OCI-M2 (cell line): ENCODE measurements around the gene PNPLA7.

Experiments used
- DNase-seq: peaks from one replicate; lab custom pipeline; 2025; ENCODE audit not compliant: unreplicated experiment; lab: John Stamatoyannopoulos, UW

The PNPLA7 gene

DNA sequence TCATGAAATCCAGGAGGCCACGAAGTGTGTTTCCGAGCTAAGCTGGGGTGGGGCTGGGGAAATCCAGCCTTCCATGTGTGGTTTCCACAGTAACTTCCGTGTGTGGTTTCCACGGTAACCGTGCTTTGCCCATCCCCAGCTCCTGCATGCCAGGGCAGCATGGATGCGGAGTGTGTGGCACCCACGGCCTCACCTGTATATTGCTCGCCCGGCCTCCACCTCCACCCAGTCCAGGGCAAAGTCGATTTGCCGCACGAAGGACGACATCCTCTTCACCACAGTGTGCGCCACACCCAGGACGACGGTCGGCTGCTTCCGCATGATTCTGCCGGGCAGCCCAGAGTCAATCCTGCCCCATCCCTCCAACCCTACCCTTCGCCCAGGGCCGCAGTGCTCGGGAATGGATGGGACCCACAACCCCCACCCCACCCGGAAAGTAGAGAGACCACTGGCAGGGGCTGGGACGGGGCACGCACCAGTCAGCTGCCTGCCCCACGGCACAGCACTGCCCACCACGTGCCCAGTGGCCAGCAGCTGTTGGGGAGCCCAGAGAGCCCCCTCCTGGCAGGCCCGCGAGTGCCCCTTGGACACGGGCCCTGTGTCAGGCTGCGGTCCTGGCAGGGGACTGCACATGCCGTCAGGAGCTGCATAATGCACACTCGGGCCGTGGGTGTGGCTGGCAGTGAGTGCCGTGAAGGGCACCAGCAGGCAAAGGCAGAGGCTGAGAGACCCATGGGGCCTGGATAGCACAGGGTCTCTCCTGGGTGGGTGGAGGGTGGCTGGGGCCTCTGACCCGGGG is 52.1 kb downstream of the PNPLA7 start:
- DNase-seq: no peak

DNA sequence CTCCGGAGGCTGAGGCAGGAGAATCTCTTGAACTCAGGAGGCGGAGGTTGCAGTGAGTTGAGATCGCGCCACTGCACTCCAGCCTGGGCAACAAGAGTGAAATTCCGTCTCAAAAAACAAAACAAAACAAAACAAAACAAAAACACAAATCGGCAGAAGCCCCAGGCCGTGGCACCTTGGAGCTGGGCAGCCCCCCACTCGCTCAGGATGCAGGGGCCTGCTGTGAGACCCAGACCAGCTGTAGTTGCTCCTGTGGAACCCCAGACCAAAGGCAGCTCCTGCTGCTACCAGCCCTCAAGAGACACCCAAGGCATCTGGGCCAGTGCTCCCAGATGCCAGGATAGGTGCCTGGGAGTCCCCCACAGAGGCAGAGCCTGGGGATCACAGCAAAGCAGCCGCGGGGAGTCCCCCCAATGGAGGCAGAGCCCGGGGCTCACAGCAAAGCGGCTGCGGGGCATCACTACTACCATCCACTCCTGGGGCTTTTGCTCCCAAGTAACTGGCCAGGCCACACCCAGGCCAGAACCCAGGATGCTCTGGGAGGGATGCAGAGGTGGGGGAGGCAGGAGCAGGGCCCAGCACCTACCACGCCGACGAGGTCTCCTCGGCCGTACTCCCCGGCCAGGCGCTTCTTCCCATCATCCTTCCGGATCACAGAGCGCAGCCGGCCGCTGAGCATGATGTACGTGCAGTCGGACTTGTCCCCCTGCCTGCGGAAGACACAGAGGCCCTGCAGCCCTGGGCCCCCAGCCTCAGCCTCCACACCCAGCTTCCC is 53.4 kb downstream of the PNPLA7 start:
- DNase-seq: no peak

DNA sequence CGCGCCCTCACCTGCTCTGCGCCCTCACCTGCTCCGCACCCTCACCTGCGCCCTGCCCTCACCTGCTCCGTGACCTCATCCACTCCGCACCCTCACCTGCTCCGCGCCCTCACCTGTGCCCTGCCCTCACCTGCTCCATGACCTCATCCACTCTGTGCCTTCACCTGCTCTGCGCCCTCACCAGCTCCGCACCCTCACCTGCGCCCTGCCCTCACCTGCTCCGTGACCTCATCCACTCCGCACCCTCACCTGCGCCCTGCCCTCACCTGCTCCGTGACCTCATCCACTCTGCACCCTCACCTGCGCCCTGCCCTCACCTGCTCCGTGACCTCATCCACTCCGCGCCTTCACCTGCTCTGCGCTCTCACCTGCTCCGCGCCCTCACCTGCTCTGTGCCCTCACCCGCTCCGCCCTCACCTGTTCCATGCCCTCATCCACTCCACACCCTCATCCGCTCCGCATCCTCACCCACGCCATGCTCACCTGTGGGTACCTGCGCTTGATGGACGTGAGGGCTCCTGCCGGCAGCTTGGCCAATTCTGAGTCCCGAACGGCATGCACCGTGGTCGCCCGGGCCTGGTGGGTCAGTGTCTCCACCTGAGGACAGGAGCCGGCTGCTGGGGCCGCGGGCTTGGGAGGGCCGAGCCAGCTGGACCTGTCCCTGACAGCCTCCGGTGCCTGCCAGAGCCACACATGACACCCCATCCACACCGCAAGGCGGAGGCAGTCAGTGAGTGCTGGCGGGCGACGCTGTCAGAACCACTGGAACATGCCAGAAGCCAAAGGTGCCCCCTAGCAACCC is 55.5 kb downstream of the PNPLA7 start:
- no peak for DNase-seq

GRCh38 chr9:137494104-137494544 is 56.1 kb downstream of the PNPLA7 start:
- no peak for DNase-seq

- no peak for DNase-seq
Measured at GRCh38 chr9:137493364-137494103, 56.7 kb downstream of the PNPLA7 start.

- peak; percentile 16 for DNase-seq
Measured at GRCh38 chr9:137492464-137493363, 57.5 kb downstream of the PNPLA7 start.

DNA sequence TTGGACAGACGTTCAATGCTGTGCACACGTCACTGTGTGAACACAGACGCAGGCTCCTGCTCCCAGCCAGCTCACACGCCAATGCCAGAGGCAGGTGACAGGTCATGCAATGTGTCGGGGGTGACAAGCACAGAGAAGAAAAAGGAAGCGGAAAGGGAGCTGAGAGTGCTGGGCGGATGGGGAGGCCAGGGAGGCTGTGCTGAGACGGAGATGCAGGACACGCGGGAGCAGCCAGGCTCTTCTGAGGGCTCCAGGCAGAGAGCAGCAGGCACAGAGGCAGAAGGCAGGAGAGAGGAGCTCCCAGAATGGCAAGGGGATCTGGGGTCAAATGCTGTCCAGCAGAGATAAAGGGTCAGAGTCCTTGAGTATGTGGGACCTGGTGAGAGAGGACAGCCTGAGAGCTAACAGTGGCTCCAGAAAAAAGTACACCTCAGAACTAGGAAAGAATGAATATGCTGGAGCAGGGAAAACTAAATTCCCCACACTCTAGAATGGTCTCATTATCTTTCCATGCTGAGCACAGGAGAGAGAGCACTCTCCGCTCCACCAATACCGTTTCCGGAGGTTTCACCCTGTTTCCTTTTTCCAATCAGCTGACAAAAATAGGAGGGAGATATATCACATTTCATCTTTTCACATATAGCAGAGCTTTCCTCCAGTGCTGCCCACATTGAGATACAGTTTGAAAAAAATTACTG is 58.3 kb downstream of the PNPLA7 start:
- peak; percentile 6 for DNase-seq

DNA sequence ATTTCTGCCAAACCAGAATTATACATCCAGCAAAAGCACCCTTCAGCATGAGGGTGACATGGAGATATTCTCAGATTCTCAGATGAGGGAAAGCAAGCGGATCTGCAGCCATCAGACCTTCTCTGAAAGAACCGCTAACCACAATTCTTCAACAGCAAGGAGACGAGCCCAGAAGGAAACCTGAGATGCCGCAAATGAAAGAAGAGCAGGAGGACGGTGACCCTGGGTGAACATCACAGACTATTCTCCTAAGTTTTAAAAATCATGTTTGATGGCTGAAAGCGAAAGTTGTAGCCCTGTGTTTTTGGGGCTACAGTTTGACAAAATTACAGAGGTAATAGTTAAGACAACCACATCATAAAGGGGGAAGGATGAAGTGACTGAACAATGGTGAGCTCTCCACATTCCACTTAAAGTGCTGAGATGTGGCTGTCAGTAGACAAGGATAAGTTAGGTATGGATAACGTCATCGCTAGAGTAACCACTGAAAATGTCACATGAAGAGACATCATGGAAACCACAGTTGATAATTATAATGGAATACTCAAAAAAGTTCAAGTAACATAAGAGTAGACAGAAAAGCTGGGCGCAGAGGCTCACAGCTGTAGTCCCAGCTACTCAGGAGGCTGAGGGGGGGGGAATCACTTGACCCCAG is 59.5 kb downstream of the PNPLA7 start:
- DNase-seq: no peak

DNA sequence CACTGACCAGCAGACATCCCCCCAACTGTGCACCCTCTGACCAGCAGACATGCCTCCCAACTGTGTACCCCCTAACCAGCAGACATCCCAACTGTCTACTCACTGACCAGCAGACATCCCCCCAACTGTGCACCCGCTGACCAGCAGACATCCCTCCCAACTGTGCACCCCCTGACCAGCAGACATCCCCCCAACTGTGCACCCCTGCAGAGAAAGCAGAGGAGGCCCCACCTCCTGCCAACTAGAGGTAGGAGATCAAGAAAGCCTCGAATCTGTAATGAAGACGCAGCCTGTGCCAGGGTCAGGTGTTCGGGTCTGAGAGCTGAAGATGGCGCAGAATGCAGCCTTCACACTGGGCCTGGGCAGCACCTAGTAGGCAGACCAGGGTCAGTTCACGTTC is 61.3 kb downstream of the PNPLA7 start:
- DNase-seq: no peak

DNA sequence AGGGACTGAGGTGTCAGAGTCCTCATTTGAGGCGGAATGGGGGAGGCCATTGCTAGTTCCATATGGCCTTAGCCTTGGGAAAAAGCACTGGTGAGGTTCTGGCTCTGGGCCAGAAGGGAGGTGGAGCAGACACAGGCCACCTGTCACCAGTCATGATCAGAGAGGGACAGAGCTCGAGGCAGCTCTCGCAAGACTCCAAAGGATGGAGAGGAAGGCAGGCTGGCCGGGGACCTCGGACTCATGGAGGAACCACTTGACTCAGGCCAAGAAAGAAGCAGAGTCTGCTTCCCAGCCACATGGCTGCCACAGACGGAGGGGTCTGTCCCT is 61.9 kb downstream of the PNPLA7 start:
- no peak for DNase-seq

- no peak for DNase-seq
Measured at GRCh38 chr9:137487454-137488326, 62.5 kb downstream of the PNPLA7 start.

GRCh38 chr9:137486545-137487453 is 63.4 kb downstream of the PNPLA7 start:
- DNase-seq: no peak

GRCh38 chr9:137486141-137486490 is 64.1 kb downstream of the PNPLA7 start:
- no peak for DNase-seq

- DNase-seq: no peak
Measured at GRCh38 chr9:137485343-137486140, 64.7 kb downstream of the PNPLA7 start.

- DNase-seq: no peak
Measured at GRCh38 chr9:137484551-137485315, 65.5 kb downstream of the PNPLA7 start.
